Upper lobe of left lung (tissue), 6 donors: Measurements from ENCODE around the gene MX1. TPM values are rescaled to one million over a fixed set of nuclear protein-coding genes. Genes with fewer than 3 reads are reported as not detected.

Source experiments
- ATAC-seq, 2 donors: fragments of 200-7000 bp; cut with Tn5 transposase; one replicate each; pipeline ENCODE4 v1.9.1; 2022; ENCODE audit warnings: mild to moderate bottlenecking in 2 of 2, moderate library complexity in 2 of 2; ENCODE audit not compliant: low FRiP score in 2 of 2
- DNase-seq, 2 donors: peaks; one replicate each; pipeline ENCODE4 v3.0.0-alpha.2; 2019 to 2020
- H3K27ac ChIP-seq, 4 donors: fragments of 200-600 bp; sonication (generic); one replicate each; pipeline ENCODE4 v1.5.1; 2016 to 2019
- H3K27me3 ChIP-seq, 4 donors: fragments of 200-600 bp; sonication (generic); one replicate each; pipeline ENCODE4 v1.5.1; 2017 to 2019
- H3K36me3 ChIP-seq, 4 donors: fragments of 200-600 bp; sonication (generic); one replicate each; pipeline ENCODE4 v1.5.1; 2016 to 2019
- H3K4me1 ChIP-seq, 4 donors: fragments of 200-600 bp; sonication (generic); one replicate each; pipeline ENCODE4 v1.5.1; 2018 to 2019
- H3K4me3 ChIP-seq, 4 donors: fragments of 200-600 bp; sonication (generic); one replicate each; pipeline ENCODE4 v1.5.1; 2017 to 2019; ENCODE audit warnings: mild to moderate bottlenecking in 2 of 4, moderate library complexity in 1 of 4
- H3K9me3 ChIP-seq, 4 donors: fragments of 200-600 bp; sonication (generic); one replicate each; pipeline ENCODE4 v1.5.1; 2018 to 2019
- CTCF ChIP-seq, 6 experiments: fragments of 450-650 bp in 4 of 6; fragments of 200-600 bp in 2 of 6; sonication (generic) in 2 of 6; IDR thresholded peaks; one replicate each; pipeline ENCODE4 v1.5.1; 2016 to 2019; ENCODE audit warnings: antibody characterized with exemption in 6 of 6
- EP300 ChIP-seq, 4 donors: sonication (generic); formaldehyde crosslinking; IDR thresholded peaks; one replicate each; pipeline ENCODE4 v1.5.1; 2017; ENCODE audit warnings: antibody characterized with exemption in 4 of 4, control low read depth in 2 of 4
- POLR2A ChIP-seq, 4 donors: fragments of 450-650 bp; IDR thresholded peaks; one replicate each; pipeline ENCODE4 v1.5.1; 2016 to 2017; ENCODE audit warnings: antibody characterized with exemption in 4 of 4, mild to moderate bottlenecking in 2 of 4
- POLR2AphosphoS5 ChIP-seq, 2 donors: sonication (generic); formaldehyde crosslinking; IDR thresholded peaks; one replicate each; pipeline ENCODE4 v1.5.1; 2017; ENCODE audit warnings: antibody characterized with exemption in 2 of 2
- WGBS, 2 donors: methylation state at CpG; one replicate each; pipeline ENCODE4 v1.1.5; 2017 to 2018; 5-methylcytosine and 5-hydroxymethylcytosine counted together
- total RNA-seq, 6 donors: library from RNA; depleted of rRNA in 4 of 6; stranded (reverse); fragments of >200 nt in 4 of 6; gene quantifications; one replicate each; pipeline versions ENCODE4 v1.1.0 to v1.2.1, GENCODE V29; 2016 to 2021
- donor health status: DM: no; HTN: no; CAD: no; lungs with moderate emphysema.
- donor health status: DM: no; HTN: yes; CAD: no; lungs with severe emphysema.

MX1 gene, protein sequence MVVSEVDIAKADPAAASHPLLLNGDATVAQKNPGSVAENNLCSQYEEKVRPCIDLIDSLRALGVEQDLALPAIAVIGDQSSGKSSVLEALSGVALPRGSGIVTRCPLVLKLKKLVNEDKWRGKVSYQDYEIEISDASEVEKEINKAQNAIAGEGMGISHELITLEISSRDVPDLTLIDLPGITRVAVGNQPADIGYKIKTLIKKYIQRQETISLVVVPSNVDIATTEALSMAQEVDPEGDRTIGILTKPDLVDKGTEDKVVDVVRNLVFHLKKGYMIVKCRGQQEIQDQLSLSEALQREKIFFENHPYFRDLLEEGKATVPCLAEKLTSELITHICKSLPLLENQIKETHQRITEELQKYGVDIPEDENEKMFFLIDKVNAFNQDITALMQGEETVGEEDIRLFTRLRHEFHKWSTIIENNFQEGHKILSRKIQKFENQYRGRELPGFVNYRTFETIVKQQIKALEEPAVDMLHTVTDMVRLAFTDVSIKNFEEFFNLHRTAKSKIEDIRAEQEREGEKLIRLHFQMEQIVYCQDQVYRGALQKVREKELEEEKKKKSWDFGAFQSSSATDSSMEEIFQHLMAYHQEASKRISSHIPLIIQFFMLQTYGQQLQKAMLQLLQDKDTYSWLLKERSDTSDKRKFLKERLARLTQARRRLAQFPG
- 100 to 1,000 TPM in 1 of 6 donors, 10 to 100 TPM in 5; 38.3 to 159 (median 89.0) TPM for total RNA-seq

DNA sequence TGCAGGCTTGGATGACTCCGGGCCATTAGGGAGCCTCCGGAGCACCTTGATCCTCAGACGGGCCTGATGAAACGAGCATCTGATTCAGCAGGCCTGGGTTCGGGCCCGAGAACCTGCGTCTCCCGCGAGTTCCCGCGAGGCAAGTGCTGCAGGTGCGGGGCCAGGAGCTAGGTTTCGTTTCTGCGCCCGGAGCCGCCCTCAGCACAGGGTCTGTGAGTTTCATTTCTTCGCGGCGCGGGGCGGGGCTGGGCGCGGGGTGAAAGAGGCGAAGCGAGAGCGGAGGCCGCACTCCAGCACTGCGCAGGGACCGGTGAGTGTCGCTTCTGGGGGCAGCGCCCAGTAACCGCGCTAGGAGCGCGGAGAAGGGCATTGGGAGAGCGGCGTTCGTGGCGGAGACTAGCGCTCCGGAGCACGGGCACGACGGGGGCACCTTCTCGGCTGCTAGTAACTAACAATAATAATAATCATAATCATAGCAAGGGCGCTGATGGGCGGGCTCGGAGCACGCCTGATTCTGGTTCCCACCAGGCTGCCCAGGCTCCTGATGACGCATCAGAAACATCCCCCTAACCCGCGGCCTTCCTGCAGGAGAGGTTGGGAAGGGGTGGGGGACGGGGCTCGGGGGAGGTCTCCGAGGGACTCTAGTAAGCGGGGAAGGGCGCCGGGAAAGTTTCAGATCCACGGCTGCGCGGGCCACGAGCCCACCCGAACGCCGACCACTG, at the start of gene MX1:
Gene MX1, plus strand, starts transcription at position 286 of the 722 bp plus-strand sequence. CDS start 5,832 bp downstream, outside the sequence.
- H3K9me3 ChIP-seq = no peaks in the 10 kb centered on the region
- no peaks in the 10 kb centered on the region for H3K27me3 ChIP-seq
- 0 to 1% methylated on average over 1 to 64 of the region's 65 CpGs for WGBS, 2 donors
- peak in 1 of 6 experiments; percentile 9 for TF ChIP-seq CTCF (IDR thresholded peaks at IDR 0.05)
- peak; percentile 48 to 84 for TF ChIP-seq POLR2AphosphoS5 (IDR thresholded peaks at IDR 0.05)
- TF ChIP-seq EP300 (IDR thresholded peaks at IDR 0.05) = no peak
- peak; percentile 42 to 88 (median 78) for TF ChIP-seq POLR2A (IDR thresholded peaks at IDR 0.05)
- peak within 1 kb of the TSS; percentile 69 to 82 (median 78) for H3K4me3 ChIP-seq
- peaks cover 8 to 40% (median 16%) of the 10 kb centered on the region in 4 donors for H3K4me1 ChIP-seq
- peak; percentile 93 to 95 for ATAC-seq
- peaks cover 0 to 17% (median 1%) of the 10 kb centered on the region in 4 donors for H3K36me3 ChIP-seq
- peak; percentile 85 to 97 for DNase-seq
- H3K27ac ChIP-seq = peak within 1 kb of the TSS; percentile 77 to 90 (median 84)

DNA sequence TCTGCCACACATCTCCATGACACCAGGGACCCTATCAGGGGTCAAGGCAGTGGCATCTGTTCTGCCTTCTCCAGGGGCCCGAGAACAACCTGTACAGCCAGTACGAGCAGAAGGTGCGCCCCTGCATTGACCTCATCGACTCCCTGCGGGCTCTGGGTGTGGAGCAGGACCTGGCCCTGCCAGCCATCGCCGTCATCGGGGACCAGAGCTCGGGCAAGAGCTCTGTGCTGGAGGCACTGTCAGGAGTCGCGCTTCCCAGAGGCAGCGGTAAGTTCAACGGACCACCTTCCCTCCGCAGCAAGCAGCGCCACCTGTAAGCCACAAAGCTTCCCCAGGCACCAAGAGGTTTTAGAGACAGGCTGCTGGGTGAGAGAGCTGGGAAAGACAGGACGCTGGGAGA, 48.3 kb upstream of the MX1 start:
- Histone ChIP-seq H3K4me3 (no peak overlapping the region), H3K36me3 (peaks cover 0 to 44% (median 28%) of the 10 kb centered on the region in 4 donors), H3K27ac (no peak overlapping the region), H3K9me3 (no peaks in the 10 kb centered on the region), H3K4me1 (no peaks in the 10 kb centered on the region), H3K27me3 (no peaks in the 10 kb centered on the region)
- TF ChIP-seq EP300 (IDR thresholded peaks at IDR 0.05) (no peak), POLR2AphosphoS5 (IDR thresholded peaks at IDR 0.05) (no peak)
- 90 to 92% methylated on average over 8 to 15 of the region's 16 CpGs for WGBS, 2 donors
- DNase-seq (no peak), ATAC-seq (no peak)

DNA sequence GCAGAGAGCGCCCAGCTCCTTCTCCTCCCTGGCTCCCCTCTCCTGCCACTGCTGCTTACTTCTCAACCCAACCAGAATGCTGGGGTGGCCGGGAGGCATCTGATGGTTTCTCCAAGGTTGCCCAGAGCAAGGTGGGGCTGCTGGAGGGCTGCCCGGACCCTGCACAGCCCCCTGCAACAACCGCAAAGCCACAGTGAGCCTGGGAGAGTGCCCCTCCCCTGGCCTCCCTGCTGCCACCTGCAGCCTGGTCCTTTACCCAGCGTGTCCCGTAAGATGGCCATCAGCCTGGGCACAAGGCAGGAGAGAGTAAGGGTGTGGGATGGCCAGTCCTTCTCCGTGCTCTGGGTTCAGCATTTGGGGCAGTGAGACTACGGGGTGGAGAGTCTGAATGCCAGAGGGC, 47.2 kb upstream of the MX1 start:
- ATAC-seq = no peak

DNA sequence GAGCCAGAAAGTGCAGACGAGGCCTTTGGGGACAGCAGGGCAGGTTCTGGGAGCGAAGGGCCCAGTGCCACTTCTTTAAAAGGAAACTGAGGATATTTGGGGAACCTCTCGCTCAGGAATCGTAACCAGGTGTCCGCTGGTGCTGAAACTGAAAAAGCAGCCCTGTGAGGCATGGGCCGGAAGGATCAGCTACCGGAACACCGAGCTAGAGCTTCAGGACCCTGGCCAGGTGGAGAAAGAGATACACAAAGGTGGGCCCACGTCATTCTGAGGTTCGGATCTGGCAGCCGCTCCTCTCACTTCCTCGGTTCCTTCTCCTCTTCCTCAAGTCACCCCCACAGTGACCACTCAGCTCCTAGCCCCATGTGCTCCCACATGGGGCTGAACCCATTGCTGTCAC, 46.1 kb upstream of the MX1 start:
- DNase-seq (no peak), ATAC-seq (no peak)
- H3K36me3 ChIP-seq = peaks cover 0 to 54% (median 28%) of the 10 kb centered on the region in 4 donors
- no peaks in the 10 kb centered on the region for H3K27me3 ChIP-seq
- H3K27ac ChIP-seq = no peak overlapping the region
- H3K4me1 ChIP-seq = no peaks in the 10 kb centered on the region
- H3K4me3 ChIP-seq = no peak overlapping the region
- no peaks in the 10 kb centered on the region for H3K9me3 ChIP-seq
- TF ChIP-seq POLR2AphosphoS5 (IDR thresholded peaks at IDR 0.05) = no peak
- no peak for TF ChIP-seq POLR2A (IDR thresholded peaks at IDR 0.05)
- no peak for TF ChIP-seq EP300 (IDR thresholded peaks at IDR 0.05)
- no peak for TF ChIP-seq CTCF (IDR thresholded peaks at IDR 0.05)
- 87 to 93% methylated on average over 12 of the region's 12 CpGs for WGBS, 2 donors

More for the DNA sequence above, 47.2 kb upstream of the MX1 start:
- Histone ChIP-seq H3K4me1 (no peaks in the 10 kb centered on the region), H3K27me3 (no peaks in the 10 kb centered on the region), H3K9me3 (no peaks in the 10 kb centered on the region), H3K36me3 (peaks cover 0 to 54% (median 28%) of the 10 kb centered on the region in 4 donors), H3K27ac (no peak overlapping the region), H3K4me3 (no peak overlapping the region)
- DNase-seq = no peak
- WGBS, 2 donors = 93% methylated on average over 5 to 7 of the region's 8 CpGs
- no peak for TF ChIP-seq EP300 (IDR thresholded peaks at IDR 0.05)
- no peak for TF ChIP-seq POLR2AphosphoS5 (IDR thresholded peaks at IDR 0.05)
- no peak for TF ChIP-seq CTCF (IDR thresholded peaks at IDR 0.05)
- no peak for TF ChIP-seq POLR2A (IDR thresholded peaks at IDR 0.05)

DNA sequence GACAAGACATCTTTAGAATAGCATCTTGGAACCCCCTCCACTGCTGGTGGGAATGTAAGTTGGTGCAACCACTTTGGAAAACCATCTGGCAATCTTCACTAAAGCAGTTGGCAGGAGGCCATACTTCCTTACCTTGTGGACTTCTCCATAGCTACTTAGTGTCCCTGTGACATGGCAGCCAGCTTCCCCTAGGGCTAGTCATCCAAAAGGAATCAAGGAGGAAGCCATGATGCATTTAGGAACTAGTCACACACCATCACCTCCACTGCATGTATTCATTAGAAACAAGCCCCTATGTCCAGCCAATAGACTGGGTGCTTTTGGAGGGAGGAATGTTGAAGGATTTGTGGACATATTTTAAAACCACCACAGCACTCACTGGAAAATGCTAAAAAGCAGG, 44.3 kb upstream of the MX1 start:
- Histone ChIP-seq H3K4me3 (no peak overlapping the region), H3K36me3 (peaks cover 0 to 50% (median 30%) of the 10 kb centered on the region in 4 donors), H3K27ac (no peak overlapping the region), H3K27me3 (no peaks in the 10 kb centered on the region), H3K4me1 (no peaks in the 10 kb centered on the region), H3K9me3 (no peaks in the 10 kb centered on the region)
- TF ChIP-seq CTCF (IDR thresholded peaks at IDR 0.05) = no peak
- TF ChIP-seq EP300 (IDR thresholded peaks at IDR 0.05) = no peak
- TF ChIP-seq POLR2A (IDR thresholded peaks at IDR 0.05) = no peak
- TF ChIP-seq POLR2AphosphoS5 (IDR thresholded peaks at IDR 0.05) = no peak
- ATAC-seq (no peak), DNase-seq (no peak)
